PC-3 (cell line): ENCODE results near the gene POTEB3. TPM values are rescaled to one million over a fixed set of nuclear protein-coding genes. Genes with fewer than 3 reads are reported as not detected.
"Not testable (repeated sequence)": the region's sequence is repeated elsewhere in the genome, so short reads cannot be mapped to it uniquely, and the experiment has no call there.

Experiments used
- ATAC-seq: fragments of 200-7000 bp; cut with Tn5 transposase; 2 replicates; pipeline ENCODE4 v1.9.1; 2020; ENCODE audit warnings: mild to moderate bottlenecking, moderate library complexity
- BruUV-seq: library from RNA; stranded (reverse); fragments of 400-500 nt; replicated peaks from 2 replicates; lab custom pipeline; 2021; lab: Mats Ljungman, UMichigan
- CTCF ChIA-PET: fragments of 300-600 bp; sonication (Branson Sonifier 250); formaldehyde crosslinking; loops from one replicate; lab custom pipeline; 2022; ENCODE audit warnings: antibody characterized with exemption; lab: Charles Lee
- POLR2A ChIA-PET: fragments of 300-600 bp; sonication (Branson Sonifier 250); formaldehyde crosslinking; loops from one replicate; lab custom pipeline; 2022; ENCODE audit warnings: antibody characterized with exemption; ENCODE audit not compliant: unreplicated experiment; lab: Charles Lee
- DNase-seq: peaks from one replicate; pipeline ENCODE4 v3.0.0-alpha.2; 2015
- H2AFZ ChIP-seq: fragments of 300-600 bp; sonication (generic); 2 replicates; pipeline ENCODE4 v1.6.0; 2016; ENCODE audit warnings: antibody characterized with exemption, low read length
- H3F3A ChIP-seq: fragments of 300-600 bp; sonication (generic); one replicate; pipeline ENCODE4 v1.6.0; 2017; ENCODE audit warnings: antibody characterized with exemption, low read length, control low read depth, mild to moderate bottlenecking; ENCODE audit not compliant: unreplicated experiment
- H3K27ac ChIP-seq: fragments of 300-600 bp; sonication (generic); 2 replicates; pipeline ENCODE4 v1.5.1; 2016; ENCODE audit warnings: mild to moderate bottlenecking, low read length
- H3K27me3 ChIP-seq: fragments of 300-600 bp; sonication (generic); 2 replicates; pipeline ENCODE4 v1.6.1; 2016; ENCODE audit warnings: low read length, mixed read lengths
- H3K36me3 ChIP-seq: fragments of 300-600 bp; sonication (generic); 2 replicates; pipeline ENCODE4 v1.6.1; 2016; ENCODE audit warnings: low read depth, mixed run types, low read length, mixed read lengths
- H3K4me1 ChIP-seq: fragments of 300-600 bp; sonication (generic); 2 replicates; pipeline ENCODE4 v1.5.1; 2016; ENCODE audit warnings: low read length; ENCODE audit not compliant: insufficient read depth
- H3K4me2 ChIP-seq: fragments of 300-600 bp; sonication (generic); 2 replicates; pipeline ENCODE4 v1.6.0; 2016; ENCODE audit warnings: low read length
- H3K4me3 ChIP-seq: fragments of 300-600 bp; sonication (generic); 2 replicates; pipeline ENCODE4 v1.5.1; 2016; ENCODE audit warnings: mild to moderate bottlenecking, low read length, mixed read lengths
- H3K79me2 ChIP-seq: fragments of 300-600 bp; sonication (generic); 2 replicates; pipeline ENCODE4 v1.6.1; 2017; ENCODE audit warnings: low read length, mixed read lengths
- H3K9ac ChIP-seq: fragments of 300-600 bp; sonication (generic); 2 replicates; pipeline ENCODE4 v1.6.0; 2016; ENCODE audit warnings: mild to moderate bottlenecking, low read length
- H3K9me2 ChIP-seq: fragments of 300-600 bp; sonication (generic); replicated peaks from 2 replicates; pipeline ENCODE4 v1.6.1; 2016; ENCODE audit warnings: mixed run types, low read length, mixed read lengths
- H3K9me3 ChIP-seq: fragments of 300-600 bp; sonication (generic); 2 replicates; pipeline ENCODE4 v1.6.1; 2016; ENCODE audit warnings: low read length, mixed read lengths
- H4K20me1 ChIP-seq: fragments of 300-600 bp; sonication (generic); 2 replicates; pipeline ENCODE4 v1.6.1; 2016; ENCODE audit warnings: low read length, mixed read lengths
- intact Hi-C: fragments of 100-400 bp; cut with micrococcal nuclease; formaldehyde crosslinking; loops from 2 replicates; pipeline ENCODE4 v1.9.0; 2023
- total RNA-seq: library from RNA; depleted of rRNA; stranded (reverse); fragments of >200 nt; gene quantifications from 2 replicates; pipeline ENCODE4 v1.2.3, GENCODE V29; 2014

POTEB3 gene
- total RNA-seq, 1 experiment from 2014 or later, result not detected

GRCh38 chr15:21399111-21399510 lies 41.2 kb downstream of the POTEB3 start:
- H3K9ac ChIP-seq, H3K9me2 ChIP-seq, H3K27me3 ChIP-seq, H3K36me3 ChIP-seq, H3K4me2 ChIP-seq, H2AFZ ChIP-seq, H4K20me1 ChIP-seq, H3K27ac ChIP-seq, ATAC-seq, H3F3A ChIP-seq, CTCF ChIA-PET, H3K4me3 ChIP-seq, POLR2A ChIA-PET, DNase-seq, H3K79me2 ChIP-seq, H3K4me1 ChIP-seq, H3K9me3 ChIP-seq, BruUV-seq, intact Hi-C loops: not testable (repeated sequence)

- H3K4me2 ChIP-seq, H3K9me3 ChIP-seq, H3K4me3 ChIP-seq, H3K79me2 ChIP-seq, H3K27ac ChIP-seq, ATAC-seq, H4K20me1 ChIP-seq, H3K36me3 ChIP-seq, H3K27me3 ChIP-seq, BruUV-seq, H3K4me1 ChIP-seq, H3K9me2 ChIP-seq, POLR2A ChIA-PET, H2AFZ ChIP-seq, CTCF ChIA-PET, DNase-seq, H3K9ac ChIP-seq, intact Hi-C loops, H3F3A ChIP-seq: not testable (repeated sequence)
Observed at GRCh38 chr15:21398511-21398910, 41.8 kb downstream of the POTEB3 start.

- not testable (repeated sequence) for H4K20me1 ChIP-seq, H3K4me3 ChIP-seq
Observed at GRCh38 chr15:21397656-21398055, 42.6 kb downstream of the POTEB3 start.

GRCh38 chr15:21397186-21397585 lies 43.1 kb downstream of the POTEB3 start:
- CTCF ChIA-PET, ATAC-seq, BruUV-seq: not testable (repeated sequence)

More at GRCh38 chr15:21397656-21398055, 42.6 kb downstream of the POTEB3 start:
- BruUV-seq, H3K9me2 ChIP-seq, intact Hi-C loops, POLR2A ChIA-PET, H3K4me1 ChIP-seq, H2AFZ ChIP-seq, H3K9ac ChIP-seq, ATAC-seq, H3K79me2 ChIP-seq, H3K27ac ChIP-seq, H3K36me3 ChIP-seq, H3K27me3 ChIP-seq, H3K4me2 ChIP-seq, CTCF ChIA-PET, H3F3A ChIP-seq, DNase-seq, H3K9me3 ChIP-seq: not testable (repeated sequence)

GRCh38 chr15:21385961-21386360 lies 54.3 kb downstream of the POTEB3 start:
- BruUV-seq, POLR2A ChIA-PET, CTCF ChIA-PET, H3K36me3 ChIP-seq, H3F3A ChIP-seq, H3K9me2 ChIP-seq, H2AFZ ChIP-seq, H3K79me2 ChIP-seq, H4K20me1 ChIP-seq, H3K4me2 ChIP-seq, H3K9ac ChIP-seq, ATAC-seq, H3K4me3 ChIP-seq, H3K9me3 ChIP-seq, DNase-seq, H3K27ac ChIP-seq, H3K4me1 ChIP-seq, intact Hi-C loops, H3K27me3 ChIP-seq: not testable (repeated sequence)

More at GRCh38 chr15:21397186-21397585, 43.1 kb downstream of the POTEB3 start:
- H3K4me2 ChIP-seq, H3K27me3 ChIP-seq, H3K4me3 ChIP-seq, POLR2A ChIA-PET, DNase-seq, H3F3A ChIP-seq, H2AFZ ChIP-seq, H3K4me1 ChIP-seq, H3K9me2 ChIP-seq, intact Hi-C loops, H4K20me1 ChIP-seq, H3K79me2 ChIP-seq, H3K27ac ChIP-seq, H3K9ac ChIP-seq, H3K9me3 ChIP-seq, H3K36me3 ChIP-seq: not testable (repeated sequence)

GRCh38 chr15:21383866-21384485 lies 56.3 kb downstream of the POTEB3 start:
- H3K4me2 ChIP-seq, BruUV-seq: not testable (repeated sequence)

GRCh38 chr15:21373682-21374081 lies 66.6 kb downstream of the POTEB3 start:
- H3K9me2 ChIP-seq, H3K27me3 ChIP-seq, H3K27ac ChIP-seq, H3K9me3 ChIP-seq, POLR2A ChIA-PET, H3K36me3 ChIP-seq, H3K4me1 ChIP-seq, H2AFZ ChIP-seq, H3K9ac ChIP-seq, H3F3A ChIP-seq, H3K79me2 ChIP-seq, intact Hi-C loops, H3K4me2 ChIP-seq, DNase-seq, BruUV-seq, H4K20me1 ChIP-seq, H3K4me3 ChIP-seq, CTCF ChIA-PET, ATAC-seq: not testable (repeated sequence)

More at GRCh38 chr15:21383866-21384485, 56.3 kb downstream of the POTEB3 start:
- H3K79me2 ChIP-seq, H2AFZ ChIP-seq, ATAC-seq, H3F3A ChIP-seq, H3K9ac ChIP-seq, H3K9me3 ChIP-seq, H3K9me2 ChIP-seq, DNase-seq, H3K36me3 ChIP-seq, H3K27me3 ChIP-seq, POLR2A ChIA-PET, CTCF ChIA-PET, H3K27ac ChIP-seq, H4K20me1 ChIP-seq, intact Hi-C loops, H3K4me1 ChIP-seq, H3K4me3 ChIP-seq: not testable (repeated sequence)
